HepG2 (cell line): ENCODE data around the gene TCEA3.

ENCODE experiments used
- SATB2 ChIP-seq: sonication (generic); formaldehyde crosslinking; IDR thresholded peaks from 2 replicates; pipeline ENCODE4 v1.5.0; 2020; ENCODE audit warnings: missing genetic modification reagents
- TF ChIP-seq, protein P1 (sequence below), 2 experiments: fragments of 450-650 bp in 1 of 2; sonication (generic) in 1 of 2; formaldehyde crosslinking in 1 of 2; IDR thresholded peaks; 2 replicates each; pipeline versions ENCODE4 v1.6.1 to v1.8.0; 2016 to 2022; ENCODE audit warnings: antibody characterized with exemption in 1 of 2, mild to moderate bottlenecking in 1 of 2, missing genetic modification reagents in 1 of 2
- TF ChIP-seq, protein P2 (sequence below): sonication (generic); formaldehyde crosslinking; IDR thresholded peaks from one replicate; pipeline ENCODE4 v1.5.1; 2020; ENCODE audit warnings: mild to moderate bottlenecking, missing genetic modification reagents; ENCODE audit errors: not compliant biosample characterization

DNA sequence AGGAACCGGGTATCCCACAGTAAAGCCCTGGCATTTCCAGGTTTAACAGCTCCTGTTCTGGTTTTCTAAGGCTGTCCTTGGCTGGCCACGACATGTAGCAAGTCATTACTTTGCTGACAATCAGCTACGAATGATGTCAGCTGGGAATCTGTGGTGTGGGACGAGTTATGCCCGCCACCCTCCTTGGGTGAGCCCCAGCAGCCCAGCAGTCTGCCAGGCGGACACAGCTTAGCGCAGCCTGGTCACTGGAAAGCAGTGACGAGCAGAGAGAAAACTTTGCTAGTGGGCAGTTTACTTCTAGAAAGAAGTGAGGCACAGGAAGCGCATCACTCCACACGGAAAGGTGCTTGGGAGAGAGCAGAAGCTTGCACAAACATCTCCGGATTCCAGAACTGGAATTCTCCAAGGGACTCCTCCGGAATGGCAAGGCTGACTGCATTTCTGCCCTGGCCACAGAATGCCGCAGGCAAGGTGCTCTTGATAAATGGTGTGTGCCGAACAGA lies 39.4 kb downstream of the TCEA3 start:
- TF ChIP-seq SATB2 (CRISPR knock-in tag), result no peak
- TF ChIP-seq, protein P1, sequence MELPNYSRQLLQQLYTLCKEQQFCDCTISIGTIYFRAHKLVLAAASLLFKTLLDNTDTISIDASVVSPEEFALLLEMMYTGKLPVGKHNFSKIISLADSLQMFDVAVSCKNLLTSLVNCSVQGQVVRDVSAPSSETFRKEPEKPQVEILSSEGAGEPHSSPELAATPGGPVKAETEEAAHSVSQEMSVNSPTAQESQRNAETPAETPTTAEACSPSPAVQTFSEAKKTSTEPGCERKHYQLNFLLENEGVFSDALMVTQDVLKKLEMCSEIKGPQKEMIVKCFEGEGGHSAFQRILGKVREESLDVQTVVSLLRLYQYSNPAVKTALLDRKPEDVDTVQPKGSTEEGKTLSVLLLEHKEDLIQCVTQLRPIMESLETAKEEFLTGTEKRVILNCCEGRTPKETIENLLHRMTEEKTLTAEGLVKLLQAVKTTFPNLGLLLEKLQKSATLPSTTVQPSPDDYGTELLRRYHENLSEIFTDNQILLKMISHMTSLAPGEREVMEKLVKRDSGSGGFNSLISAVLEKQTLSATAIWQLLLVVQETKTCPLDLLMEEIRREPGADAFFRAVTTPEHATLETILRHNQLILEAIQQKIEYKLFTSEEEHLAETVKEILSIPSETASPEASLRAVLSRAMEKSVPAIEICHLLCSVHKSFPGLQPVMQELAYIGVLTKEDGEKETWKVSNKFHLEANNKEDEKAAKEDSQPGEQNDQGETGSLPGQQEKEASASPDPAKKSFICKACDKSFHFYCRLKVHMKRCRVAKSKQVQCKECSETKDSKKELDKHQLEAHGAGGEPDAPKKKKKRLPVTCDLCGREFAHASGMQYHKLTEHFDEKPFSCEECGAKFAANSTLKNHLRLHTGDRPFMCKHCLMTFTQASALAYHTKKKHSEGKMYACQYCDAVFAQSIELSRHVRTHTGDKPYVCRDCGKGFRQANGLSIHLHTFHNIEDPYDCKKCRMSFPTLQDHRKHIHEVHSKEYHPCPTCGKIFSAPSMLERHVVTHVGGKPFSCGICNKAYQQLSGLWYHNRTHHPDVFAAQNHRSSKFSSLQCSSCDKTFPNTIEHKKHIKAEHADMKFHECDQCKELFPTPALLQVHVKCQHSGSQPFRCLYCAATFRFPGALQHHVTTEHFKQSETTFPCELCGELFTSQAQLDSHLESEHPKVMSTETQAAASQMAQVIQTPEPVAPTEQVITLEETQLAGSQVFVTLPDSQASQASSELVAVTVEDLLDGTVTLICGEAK (IDR thresholded peaks at IDR 0.05), result no peak
- TF ChIP-seq, protein P1 (CRISPR knock-in tag; IDR thresholded peaks at IDR 0.05), result no peak
- TF ChIP-seq, protein P2, sequence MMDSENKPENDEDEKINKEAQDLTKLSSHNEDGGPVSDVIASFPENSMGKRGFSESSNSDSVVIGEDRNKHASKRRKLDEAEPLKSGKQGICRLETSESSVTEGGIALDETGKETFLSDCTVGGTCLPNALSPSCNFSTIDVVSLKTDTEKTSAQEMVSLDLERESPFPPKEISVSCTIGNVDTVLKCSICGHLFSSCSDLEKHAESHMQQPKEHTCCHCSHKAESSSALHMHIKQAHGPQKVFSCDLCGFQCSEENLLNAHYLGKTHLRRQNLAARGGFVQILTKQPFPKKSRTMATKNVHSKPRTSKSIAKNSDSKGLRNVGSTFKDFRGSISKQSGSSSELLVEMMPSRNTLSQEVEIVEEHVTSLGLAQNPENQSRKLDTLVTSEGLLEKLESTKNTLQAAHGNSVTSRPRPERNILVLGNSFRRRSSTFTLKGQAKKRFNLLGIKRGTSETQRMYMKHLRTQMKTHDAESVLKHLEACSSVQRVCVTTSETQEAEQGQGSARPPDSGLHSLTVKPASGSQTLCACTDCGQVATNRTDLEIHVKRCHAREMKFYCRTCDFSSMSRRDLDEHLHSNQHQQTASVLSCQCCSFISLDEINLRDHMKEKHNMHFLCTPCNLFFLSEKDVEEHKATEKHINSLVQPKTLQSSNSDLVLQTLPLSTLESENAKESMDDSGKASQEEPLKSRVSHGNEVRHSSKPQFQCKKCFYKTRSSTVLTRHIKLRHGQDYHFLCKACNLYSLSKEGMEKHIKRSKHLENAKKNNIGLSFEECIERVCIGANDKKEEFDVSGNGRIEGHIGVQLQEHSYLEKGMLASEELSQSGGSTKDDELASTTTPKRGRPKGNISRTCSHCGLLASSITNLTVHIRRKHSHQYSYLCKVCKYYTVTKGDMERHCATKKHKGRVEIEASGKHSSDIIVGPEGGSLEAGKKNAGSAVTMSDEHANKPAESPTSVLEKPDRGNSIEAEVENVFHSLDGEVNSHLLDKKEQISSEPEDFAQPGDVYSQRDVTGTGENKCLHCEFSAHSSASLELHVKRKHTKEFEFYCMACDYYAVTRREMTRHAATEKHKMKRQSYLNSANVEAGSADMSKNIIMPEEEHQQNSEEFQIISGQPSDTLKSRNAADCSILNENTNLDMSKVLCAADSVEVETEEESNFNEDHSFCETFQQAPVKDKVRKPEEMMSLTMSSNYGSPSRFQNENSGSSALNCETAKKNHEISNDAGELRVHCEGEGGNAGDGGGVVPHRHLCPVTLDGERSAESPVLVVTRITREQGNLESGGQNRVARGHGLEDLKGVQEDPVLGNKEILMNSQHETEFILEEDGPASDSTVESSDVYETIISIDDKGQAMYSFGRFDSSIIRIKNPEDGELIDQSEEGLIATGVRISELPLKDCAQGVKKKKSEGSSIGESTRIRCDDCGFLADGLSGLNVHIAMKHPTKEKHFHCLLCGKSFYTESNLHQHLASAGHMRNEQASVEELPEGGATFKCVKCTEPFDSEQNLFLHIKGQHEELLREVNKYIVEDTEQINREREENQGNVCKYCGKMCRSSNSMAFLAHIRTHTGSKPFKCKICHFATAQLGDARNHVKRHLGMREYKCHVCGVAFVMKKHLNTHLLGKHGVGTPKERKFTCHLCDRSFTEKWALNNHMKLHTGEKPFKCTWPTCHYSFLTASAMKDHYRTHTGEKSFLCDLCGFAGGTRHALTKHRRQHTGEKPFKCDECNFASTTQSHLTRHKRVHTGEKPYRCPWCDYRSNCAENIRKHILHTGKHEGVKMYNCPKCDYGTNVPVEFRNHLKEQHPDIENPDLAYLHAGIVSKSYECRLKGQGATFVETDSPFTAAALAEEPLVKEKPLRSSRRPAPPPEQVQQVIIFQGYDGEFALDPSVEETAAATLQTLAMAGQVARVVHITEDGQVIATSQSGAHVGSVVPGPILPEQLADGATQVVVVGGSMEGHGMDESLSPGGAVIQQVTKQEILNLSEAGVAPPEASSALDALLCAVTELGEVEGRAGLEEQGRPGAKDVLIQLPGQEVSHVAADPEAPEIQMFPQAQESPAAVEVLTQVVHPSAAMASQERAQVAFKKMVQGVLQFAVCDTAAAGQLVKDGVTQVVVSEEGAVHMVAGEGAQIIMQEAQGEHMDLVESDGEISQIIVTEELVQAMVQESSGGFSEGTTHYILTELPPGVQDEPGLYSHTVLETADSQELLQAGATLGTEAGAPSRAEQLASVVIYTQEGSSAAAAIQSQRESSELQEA (CRISPR knock-in tag), result no peak
